HG03457 (cell line): ENCODE data around the gene NAP1L4.
"Not testable (repeated sequence)": the region's sequence is repeated elsewhere in the genome, so short reads cannot be mapped to it uniquely, and the experiment has no call there.

Source experiments
- ATAC-seq: cut with Tn5 transposase; IDR thresholded peaks from one replicate; pipeline ENCODE4 v1.9.1; 2021; ENCODE audit warnings: moderate number of reproducible peaks; ENCODE audit not compliant: unreplicated experiment

Gene NAP1L4

GRCh38 chr11:2911088-2911784 lies 80.9 kb downstream of the NAP1L4 start:
- ATAC-seq, result no peak

DNA sequence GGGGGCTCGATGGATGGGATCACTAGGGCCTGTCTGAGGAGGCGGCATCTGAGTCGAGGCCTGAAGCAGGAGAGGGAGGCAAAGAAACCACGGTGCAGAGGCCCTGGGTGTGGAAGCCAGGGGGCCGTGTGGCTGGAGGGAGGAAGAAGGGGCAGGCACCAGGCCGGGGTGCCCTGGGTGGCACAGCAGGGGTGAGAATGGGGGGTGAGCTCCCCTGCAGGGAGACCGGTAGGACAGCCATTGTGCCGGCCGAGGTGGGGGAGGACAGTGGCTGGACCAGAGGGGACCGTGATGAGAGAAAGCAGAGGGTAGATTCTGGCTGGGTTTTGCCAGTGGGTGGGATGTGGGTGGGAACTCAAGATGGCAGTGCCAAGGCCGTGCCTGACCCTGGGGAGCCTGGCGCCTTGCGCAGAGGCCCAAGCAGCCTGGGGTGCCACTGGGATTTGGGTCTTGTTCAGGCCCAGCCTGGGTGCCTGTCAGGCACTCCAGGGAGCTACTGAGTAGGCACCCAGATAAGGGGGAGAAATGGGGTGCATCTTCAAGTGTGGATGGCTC lies 81.7 kb downstream of the NAP1L4 start:
- ATAC-seq, result no peak

GRCh38 chr11:2909133-2909902 lies 82.8 kb downstream of the NAP1L4 start:
- no peak for ATAC-seq

DNA sequence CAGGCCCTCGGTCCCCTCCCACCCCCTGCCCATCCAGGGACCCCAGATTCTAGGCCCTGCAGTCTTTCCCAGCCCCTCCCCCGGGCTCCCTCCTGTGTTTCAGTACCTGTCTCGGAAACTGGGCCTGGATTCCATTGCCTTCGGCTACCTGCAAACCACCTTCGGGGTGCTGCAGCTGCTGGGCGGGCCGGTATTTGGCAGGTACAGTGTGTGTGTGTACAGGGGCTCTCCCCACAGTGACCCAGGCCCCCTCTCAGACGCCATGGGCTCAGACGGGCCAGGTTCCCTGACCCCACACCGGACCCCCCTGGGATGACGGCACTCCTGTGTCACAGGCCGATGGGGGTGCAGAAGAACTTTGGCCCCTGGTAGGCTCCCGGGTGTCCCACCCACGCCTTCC lies 84.0 kb downstream of the NAP1L4 start:
- no peak for ATAC-seq

- not testable (repeated sequence) for ATAC-seq
Measured at GRCh38 chr11:2905299-2905698, 86.8 kb downstream of the NAP1L4 start.

- no peak for ATAC-seq
Measured at GRCh38 chr11:2904153-2905052, 87.7 kb downstream of the NAP1L4 start.

DNA sequence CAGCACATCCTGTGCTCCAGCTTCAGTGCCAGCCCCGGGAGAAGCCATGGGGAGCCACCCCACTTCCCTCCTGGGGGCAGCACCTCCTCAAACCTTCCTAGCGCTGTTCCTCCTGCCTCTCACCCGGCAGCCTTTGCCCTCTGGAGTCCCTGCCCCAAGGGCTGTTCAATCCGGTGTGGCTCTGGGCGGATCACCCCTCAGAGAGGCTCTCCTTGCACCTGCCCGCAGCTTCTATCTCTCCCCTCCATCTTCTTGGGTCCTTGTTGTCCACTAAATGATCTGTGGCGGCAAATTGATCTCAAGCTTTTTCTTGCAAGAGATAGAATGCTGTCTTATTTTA lies 88.5 kb downstream of the NAP1L4 start:
- ATAC-seq, result no peak

GRCh38 chr11:2902784-2903671 lies 89.1 kb downstream of the NAP1L4 start:
- peak; percentile 15 for ATAC-seq

DNA sequence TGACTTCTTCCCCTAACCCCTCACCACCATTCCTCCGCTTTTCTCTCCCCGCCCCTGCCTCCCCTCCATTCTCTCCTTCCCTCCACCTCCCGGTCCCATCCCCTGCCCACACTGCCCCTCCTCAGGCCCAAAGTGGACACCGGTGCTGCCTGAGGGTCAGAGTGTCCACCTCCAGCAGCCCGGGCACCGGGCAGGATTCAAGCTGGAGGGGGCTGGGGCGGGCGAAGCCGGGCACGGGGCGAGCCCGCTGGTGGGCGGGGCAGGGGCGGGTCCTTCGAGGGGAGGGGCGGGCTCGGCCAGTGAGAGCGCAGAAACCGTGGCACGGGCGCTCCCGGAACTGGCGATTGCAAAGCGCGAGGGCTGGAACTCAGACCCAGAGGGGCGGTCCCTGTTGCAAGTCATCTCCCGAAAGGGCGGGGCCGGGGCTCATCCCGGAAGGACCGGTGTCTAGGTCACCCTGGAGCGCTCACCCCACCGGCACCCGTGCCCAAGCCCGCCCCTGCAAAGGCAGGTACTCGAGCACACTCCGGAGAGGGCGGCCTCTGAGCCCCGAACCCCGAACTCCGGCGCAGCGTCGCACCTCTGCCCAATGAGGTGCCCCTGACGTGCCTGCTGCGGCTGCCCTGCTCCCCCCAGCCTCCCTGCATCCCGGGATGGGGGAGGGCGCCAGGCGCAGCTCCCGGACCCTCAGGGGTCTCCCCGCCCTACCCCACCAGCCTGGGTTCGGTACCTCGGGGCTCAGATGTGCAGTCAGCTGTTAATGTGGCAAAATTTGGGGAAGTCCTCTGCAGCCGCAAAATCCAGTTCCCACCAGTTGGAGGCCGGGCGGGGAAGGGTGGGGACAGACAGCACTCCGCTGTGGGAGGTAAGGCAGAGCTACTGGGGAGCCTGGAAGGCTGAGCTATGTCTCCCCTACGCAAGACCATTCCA lies 90.0 kb downstream of the NAP1L4 start:
- peak; percentile 88 for ATAC-seq

- ATAC-seq, result no peak
Measured at GRCh38 chr11:2901196-2901796, 90.8 kb downstream of the NAP1L4 start.

DNA sequence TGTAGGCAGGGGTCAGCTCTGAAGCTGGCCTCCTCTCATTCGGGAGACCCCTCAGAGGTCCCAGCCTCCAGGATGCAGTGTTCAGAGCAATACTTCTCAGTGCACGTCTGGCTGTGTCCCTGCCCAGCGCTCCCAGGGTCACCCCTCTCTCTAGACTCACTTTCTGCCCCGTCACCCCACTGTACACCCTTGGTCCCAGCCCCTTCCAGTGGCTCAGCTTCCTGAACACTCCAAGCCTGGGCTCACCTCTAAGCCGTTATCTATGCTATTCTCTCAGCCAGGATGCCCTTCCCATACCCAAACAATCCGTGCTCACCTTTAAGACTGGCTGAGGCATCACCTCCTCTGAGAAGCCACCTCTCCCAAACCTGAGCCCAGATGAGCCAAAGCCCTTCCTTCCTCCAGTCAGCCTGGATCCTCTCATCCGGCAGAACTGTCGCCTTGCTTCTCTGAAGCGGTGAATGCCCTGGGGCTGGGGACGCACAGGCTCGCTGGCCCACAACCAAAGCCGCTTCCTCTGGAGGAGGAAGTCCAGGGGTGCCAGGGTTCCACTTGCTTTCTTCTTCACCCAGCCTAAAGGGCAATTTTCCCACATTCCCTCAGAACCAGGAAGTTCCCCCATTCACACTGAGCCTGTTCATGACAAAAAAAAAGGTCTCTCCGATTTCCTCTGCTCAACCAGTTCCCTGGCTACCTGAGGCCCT lies 92.9 kb downstream of the NAP1L4 start:
- no peak for ATAC-seq

- ATAC-seq, result no peak
Measured at GRCh38 chr11:2898366-2899079, 93.6 kb downstream of the NAP1L4 start.

DNA sequence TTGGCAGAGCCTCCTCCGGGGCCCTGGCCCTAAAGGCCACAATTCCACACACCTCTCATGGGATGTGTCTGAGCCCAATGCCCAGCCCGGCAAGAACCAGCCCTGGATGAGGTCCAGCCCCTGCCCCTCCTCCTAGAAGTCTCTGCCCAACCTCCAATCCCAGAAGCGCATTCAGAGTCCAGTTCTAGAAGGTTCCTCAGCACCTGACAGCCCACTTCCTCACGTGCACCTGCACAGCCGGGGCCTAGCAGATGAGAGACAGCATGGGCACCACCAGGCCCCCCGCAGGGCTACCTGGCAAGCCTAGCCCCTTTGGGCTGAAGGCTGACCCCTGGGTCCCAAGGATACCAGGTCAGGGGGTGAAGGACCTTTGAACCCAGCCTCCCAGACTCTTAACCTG lies 95.1 kb downstream of the NAP1L4 start:
- no peak for ATAC-seq

DNA sequence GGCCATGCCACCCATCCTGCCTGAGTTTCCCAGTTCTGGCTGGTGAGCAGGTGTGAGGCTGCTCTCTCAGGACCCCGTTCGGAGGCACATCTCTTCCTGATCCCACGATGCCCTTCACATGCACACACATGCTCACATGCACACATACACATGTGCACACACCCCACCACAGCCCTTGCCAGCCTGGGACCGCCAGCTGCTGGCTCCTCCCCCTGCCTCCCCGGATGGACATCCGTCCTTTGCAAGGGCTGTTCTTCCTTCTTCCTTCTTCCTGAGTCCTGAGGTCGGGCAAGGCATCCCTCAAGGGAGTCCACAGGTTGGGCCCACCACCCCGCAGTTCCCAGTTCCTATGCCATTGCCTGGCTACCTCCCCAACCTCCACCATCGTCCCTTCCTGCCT lies 96.1 kb downstream of the NAP1L4 start:
- no peak for ATAC-seq
